Measurements from ENCODE around the gene TNFSF9.

TNFSF9 gene

GRCh38 chr19:6518145-6518911 is 12.5 kb upstream of the TNFSF9 start:
- Mint-ChIP-seq H3K4me3 (peak overlapping the region; percentile 76 to 77), H3K27ac (peak overlapping the region; percentile 93), H3K27me3 (no peaks in the 10 kb centered on the region), H3K36me3 (no peaks in the 10 kb centered on the region), H3K4me1 (peaks cover 36 to 52% of the 10 kb centered on the region in 2 donors), H3K9me3 (no peaks in the 10 kb centered on the region)
- ATAC-seq (replicated peaks) (peak; percentile 53 to 57), DNase-seq (peak; percentile 76)

GRCh38 chr19:6519289-6519688 is 11.5 kb upstream of the TNFSF9 start:
- no peaks in the 10 kb centered on the region for H3K36me3 Mint-ChIP-seq
- no peaks in the 10 kb centered on the region for H3K27me3 Mint-ChIP-seq
- H3K4me3 Mint-ChIP-seq = no peak overlapping the region
- H3K4me1 Mint-ChIP-seq = peaks cover 36 to 57% of the 10 kb centered on the region in 2 donors
- DNase-seq (no peak), ATAC-seq (replicated peaks) (no peak)
- H3K27ac Mint-ChIP-seq = peak overlapping the region; percentile 93
- H3K9me3 Mint-ChIP-seq = no peaks in the 10 kb centered on the region

GRCh38 chr19:6521718-6522646 is 8.8 kb upstream of the TNFSF9 start:
- H3K27me3 Mint-ChIP-seq = no peaks in the 10 kb centered on the region
- no peaks in the 10 kb centered on the region for H3K36me3 Mint-ChIP-seq
- ATAC-seq (replicated peaks) (peak; percentile 76 to 81), DNase-seq (peak; percentile 79)
- peaks cover 29 to 45% of the 10 kb centered on the region in 2 donors for H3K4me1 Mint-ChIP-seq
- no peaks in the 10 kb centered on the region for H3K9me3 Mint-ChIP-seq
- H3K27ac Mint-ChIP-seq = peak overlapping the region; percentile 99
- peak overlapping the region; percentile 66 to 73 for H3K4me3 Mint-ChIP-seq

GRCh38 chr19:6522712-6523111 is 8.1 kb upstream of the TNFSF9 start:
- peak overlapping the region; percentile 99 for H3K27ac Mint-ChIP-seq
- no peak for ATAC-seq (replicated peaks)
- peak overlapping the region; percentile 66 to 73 for H3K4me3 Mint-ChIP-seq

GRCh38 chr19:6524311-6524710 is 6.5 kb upstream of the TNFSF9 start:
- no peak for DNase-seq
- Mint-ChIP-seq H3K4me3 (no peak overlapping the region), H3K9me3 (no peaks in the 10 kb centered on the region), H3K4me1 (peaks cover 23 to 39% of the 10 kb centered on the region in 2 donors), H3K27ac (no peak overlapping the region), H3K36me3 (no peaks in the 10 kb centered on the region), H3K27me3 (peaks cover 2 to 3% of the 10 kb centered on the region in 2 donors)
- no peak for ATAC-seq (replicated peaks)

More at GRCh38 chr19:6522712-6523111, 8.1 kb upstream of the TNFSF9 start:
- no peaks in the 10 kb centered on the region for H3K9me3 Mint-ChIP-seq
- H3K36me3 Mint-ChIP-seq = no peaks in the 10 kb centered on the region
- DNase-seq = no peak
- H3K27me3 Mint-ChIP-seq = no peaks in the 10 kb centered on the region
- H3K4me1 Mint-ChIP-seq = peaks cover 25 to 40% of the 10 kb centered on the region in 2 donors

GRCh38 chr19:6527893-6528543 is 2.8 kb upstream of the TNFSF9 start:
- Mint-ChIP-seq H3K4me1 (peaks cover 35 to 53% of the 10 kb centered on the region in 2 donors), H3K27ac (peak overlapping the region; percentile 87), H3K36me3 (peaks cover 9 to 10% of the 10 kb centered on the region in 2 donors), H3K4me3 (peak overlapping the region; percentile 10), H3K9me3 (no peaks in the 10 kb centered on the region), H3K27me3 (peaks cover 24 to 34% of the 10 kb centered on the region in 2 donors)
- peak; percentile 72 to 79 for ATAC-seq (replicated peaks)
- peak; percentile 81 for DNase-seq

- DNase-seq (peak; percentile 57), ATAC-seq (replicated peaks) (peak; percentile 26 to 38)
- peak overlapping the region; percentile 87 for H3K27ac Mint-ChIP-seq
- peaks cover 9 to 11% of the 10 kb centered on the region in 2 donors for H3K36me3 Mint-ChIP-seq
- H3K27me3 Mint-ChIP-seq = peaks cover 24 to 36% of the 10 kb centered on the region in 2 donors
- H3K4me1 Mint-ChIP-seq = peaks cover 35 to 52% of the 10 kb centered on the region in 2 donors
- H3K9me3 Mint-ChIP-seq = no peaks in the 10 kb centered on the region
- H3K4me3 Mint-ChIP-seq = peak overlapping the region; percentile 29 to 85
Observed at GRCh38 chr19:6528544-6529121, 2.2 kb upstream of the TNFSF9 start.

- ATAC-seq (replicated peaks) (no peak), DNase-seq (no peak)
- H3K4me1 Mint-ChIP-seq = peaks cover 40 to 55% of the 10 kb centered on the region in 2 donors
- no peaks in the 10 kb centered on the region for H3K9me3 Mint-ChIP-seq
- H3K4me3 Mint-ChIP-seq = peak overlapping the region; percentile 82 to 85
- peak overlapping the region; percentile 87 for H3K27ac Mint-ChIP-seq
- H3K27me3 Mint-ChIP-seq = peaks cover 29 to 43% of the 10 kb centered on the region in 2 donors
- H3K36me3 Mint-ChIP-seq = peaks cover 16% of the 10 kb centered on the region in 2 donors
Observed at GRCh38 chr19:6529351-6529750, 1.5 kb upstream of the TNFSF9 start.

GRCh38 chr19:6529937-6530385 is 865 bp upstream of the TNFSF9 start:
- DNase-seq = no peak
- peaks cover 41 to 55% of the 10 kb centered on the region in 2 donors for H3K4me1 Mint-ChIP-seq
- no peaks in the 10 kb centered on the region for H3K9me3 Mint-ChIP-seq
- peak overlapping the region; percentile 82 to 85 for H3K4me3 Mint-ChIP-seq
- no peak for ATAC-seq (replicated peaks)
- peaks cover 29 to 46% of the 10 kb centered on the region in 2 donors for H3K27me3 Mint-ChIP-seq
- peak overlapping the region; percentile 73 for H3K27ac Mint-ChIP-seq
- H3K36me3 Mint-ChIP-seq = peaks cover 20 to 22% of the 10 kb centered on the region in 2 donors

GRCh38 chr19:6531163-6531955 is 533 bp downstream of the TNFSF9 start:
- Mint-ChIP-seq H3K9me3 (peaks cover 6% of the 10 kb centered on the region in 2 donors), H3K4me3 (peak overlapping the region; percentile 82 to 85), H3K36me3 (peaks cover 33 to 34% of the 10 kb centered on the region in 2 donors), H3K27ac (peak overlapping the region; percentile 77), H3K4me1 (peaks cover 48 to 66% of the 10 kb centered on the region in 2 donors), H3K27me3 (peaks cover 29 to 46% of the 10 kb centered on the region in 2 donors)
- no peak for DNase-seq
- no peak for ATAC-seq (replicated peaks)

GRCh38 chr19:6531956-6532243 is 1.1 kb downstream of the TNFSF9 start:
- peaks cover 50 to 71% of the 10 kb centered on the region in 2 donors for H3K4me1 Mint-ChIP-seq

GRCh38 chr19:6532244-6532999 is 1.6 kb downstream of the TNFSF9 start:
- Mint-ChIP-seq H3K9me3 (peaks cover 6 to 8% of the 10 kb centered on the region in 2 donors), H3K36me3 (peaks cover 37 to 41% of the 10 kb centered on the region in 2 donors), H3K27me3 (peaks cover 29 to 46% of the 10 kb centered on the region in 2 donors), H3K4me1 (peaks cover 53 to 74% of the 10 kb centered on the region in 2 donors), H3K4me3 (peak overlapping the region; percentile 82 to 85), H3K27ac (peak overlapping the region; percentile 77)
- ATAC-seq (replicated peaks) = peak; percentile 39 to 46
- peak; percentile 75 for DNase-seq

More at GRCh38 chr19:6531956-6532243, 1.1 kb downstream of the TNFSF9 start:
- DNase-seq (no peak), ATAC-seq (replicated peaks) (no peak)
- Mint-ChIP-seq H3K27me3 (peaks cover 29 to 46% of the 10 kb centered on the region in 2 donors), H3K27ac (peak overlapping the region; percentile 77), H3K4me3 (peak overlapping the region; percentile 82 to 85), H3K36me3 (peaks cover 34 to 38% of the 10 kb centered on the region in 2 donors), H3K9me3 (peaks cover 6 to 7% of the 10 kb centered on the region in 2 donors)

Measured in stimulated activated naive B cell treated with anti-CD40 and anti-IgM and Interleukin-4, amounts not matched to agents 10 μg/mL and 1 μg/mL and 100 μg/mL, for 72 hours (primary cell).